T follicular helper cell (primary cell): ENCODE results near the gene ATXN2.
A peak's percentile ranks its signal among the peaks of the same experiment; 100 is the strongest.

Source experiments
- DNase-seq: peaks from one replicate; pipeline ENCODE4 v3.0.0-alpha.2; 2020; ENCODE audit warnings: low read depth

ATXN2 gene

GRCh38 chr12:111436811-111437210 is 162.3 kb downstream of the ATXN2 start:
- no peak for DNase-seq

GRCh38 chr12:111436266-111436665 is 162.8 kb downstream of the ATXN2 start:
- no peak for DNase-seq

- no peak for DNase-seq
Observed at GRCh38 chr12:111435661-111436201, 163.4 kb downstream of the ATXN2 start.

GRCh38 chr12:111434680-111435338 is 164.3 kb downstream of the ATXN2 start:
- peak; percentile 79 for DNase-seq

GRCh38 chr12:111434049-111434448 is 165.1 kb downstream of the ATXN2 start:
- no peak for DNase-seq

- DNase-seq, result no peak
Observed at GRCh38 chr12:111431772-111432171, 167.3 kb downstream of the ATXN2 start.

- peak; percentile 61 for DNase-seq
Observed at GRCh38 chr12:111430433-111431353, 168.4 kb downstream of the ATXN2 start.

GRCh38 chr12:111429828-111430432 is 169.2 kb downstream of the ATXN2 start:
- peak; percentile 50 for DNase-seq

- no peak for DNase-seq
Observed at GRCh38 chr12:111428728-111429175, 170.4 kb downstream of the ATXN2 start.

- no peak for DNase-seq
Observed at GRCh38 chr12:111428081-111428727, 170.9 kb downstream of the ATXN2 start.

- DNase-seq, result no peak
Observed at GRCh38 chr12:111427417-111428074, 171.6 kb downstream of the ATXN2 start.

- no peak for DNase-seq
Observed at GRCh38 chr12:111426344-111427185, 172.6 kb downstream of the ATXN2 start.

GRCh38 chr12:111425655-111426054 is 173.5 kb downstream of the ATXN2 start:
- DNase-seq, result no peak

GRCh38 chr12:111424793-111425251 is 174.3 kb downstream of the ATXN2 start:
- no peak for DNase-seq

GRCh38 chr12:111424189-111424792 is 174.8 kb downstream of the ATXN2 start:
- no peak for DNase-seq

- DNase-seq, result no peak
Observed at GRCh38 chr12:111420494-111420893, 178.6 kb downstream of the ATXN2 start.

GRCh38 chr12:111419784-111420183 is 179.3 kb downstream of the ATXN2 start:
- no peak for DNase-seq

- DNase-seq, result no peak
Observed at GRCh38 chr12:111418594-111418880, 180.6 kb downstream of the ATXN2 start.

- no peak for DNase-seq
Observed at GRCh38 chr12:111417784-111418593, 181.1 kb downstream of the ATXN2 start.
